ENCODE measurements around the gene MB21D2. TPM values are rescaled to one million over a fixed set of nuclear protein-coding genes. Genes with fewer than 3 reads are reported as not detected.
A peak's percentile ranks its signal among the peaks of the same experiment; 100 is the strongest.

The MB21D2 gene
- total RNA-seq, 1 experiment from 2014 or later = 17.8 TPM

GRCh38 chr3:192835818-192836815 lies 81.5 kb downstream of the MB21D2 start:
- peak; percentile 74 for DNase-seq (ENCODE audit: low read depth)

GRCh38 chr3:192834428-192834827 lies 83.2 kb downstream of the MB21D2 start:
- DNase-seq (ENCODE audit: low read depth) = no peak

DNA sequence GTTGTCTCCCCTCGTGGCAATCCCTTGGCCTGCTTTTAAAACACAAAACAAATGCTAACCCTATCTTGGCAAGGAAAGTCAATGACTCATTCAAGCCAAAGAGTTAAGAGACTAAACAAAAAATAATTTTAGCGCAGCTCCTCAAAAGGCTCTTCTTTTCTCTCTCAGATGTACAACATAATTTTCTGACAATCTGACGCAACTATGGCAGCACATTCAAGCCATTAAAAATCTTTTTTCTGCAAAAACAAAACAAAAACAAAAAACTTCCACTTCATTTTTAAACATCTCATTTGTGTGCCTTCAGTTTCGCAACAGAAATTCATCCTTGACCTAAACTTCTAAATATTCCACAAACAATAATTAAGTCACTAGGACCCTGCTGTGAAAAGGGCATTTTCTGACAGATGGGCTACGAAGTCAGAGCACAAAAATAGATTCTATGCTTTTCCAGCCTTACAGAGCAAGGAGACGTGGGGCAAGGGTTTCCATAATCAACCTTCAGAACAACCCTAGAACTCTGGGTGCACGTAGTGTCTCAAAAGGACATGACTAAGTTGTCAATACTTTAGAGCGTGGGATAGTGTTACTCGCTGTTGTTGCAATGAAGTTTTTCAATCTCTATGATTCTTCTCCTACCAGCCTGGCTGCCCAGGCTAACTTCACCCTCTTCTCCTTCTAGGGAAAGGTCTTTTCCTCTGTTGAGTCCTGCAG lies 84.3 kb downstream of the MB21D2 start:
- peak; percentile 34 for DNase-seq (ENCODE audit: low read depth)

DNA sequence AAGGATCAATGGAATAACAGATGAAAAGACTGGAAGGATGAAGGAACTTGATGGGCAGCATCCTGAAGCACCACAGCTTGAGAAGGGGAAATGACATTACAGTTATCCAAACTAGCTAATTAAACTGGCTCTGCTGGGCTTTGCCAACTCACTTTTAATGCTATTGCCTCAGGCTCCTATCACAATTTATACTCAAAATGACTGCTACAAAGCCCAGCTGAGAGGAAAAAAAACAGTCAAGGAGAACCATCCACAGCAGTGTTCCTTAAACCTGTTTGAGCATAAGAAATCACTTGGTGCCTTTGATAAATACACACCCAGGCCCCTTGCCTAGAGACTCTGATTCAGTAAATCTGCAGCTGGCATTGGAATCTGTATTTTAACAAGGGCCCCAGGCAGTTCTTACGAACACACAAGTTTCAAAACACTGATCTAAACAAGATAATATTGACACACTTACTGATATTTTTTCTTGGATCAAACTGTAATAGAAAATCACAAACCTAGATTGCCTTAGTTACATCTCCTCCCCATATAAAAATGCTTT lies 85.8 kb downstream of the MB21D2 start:
- no peak for DNase-seq (ENCODE audit: low read depth)

- DNase-seq (ENCODE audit: low read depth) = peak; percentile 68
These were observed 86.5 kb downstream of the MB21D2 start for GRCh38 chr3:192831111-192831644.

DNA sequence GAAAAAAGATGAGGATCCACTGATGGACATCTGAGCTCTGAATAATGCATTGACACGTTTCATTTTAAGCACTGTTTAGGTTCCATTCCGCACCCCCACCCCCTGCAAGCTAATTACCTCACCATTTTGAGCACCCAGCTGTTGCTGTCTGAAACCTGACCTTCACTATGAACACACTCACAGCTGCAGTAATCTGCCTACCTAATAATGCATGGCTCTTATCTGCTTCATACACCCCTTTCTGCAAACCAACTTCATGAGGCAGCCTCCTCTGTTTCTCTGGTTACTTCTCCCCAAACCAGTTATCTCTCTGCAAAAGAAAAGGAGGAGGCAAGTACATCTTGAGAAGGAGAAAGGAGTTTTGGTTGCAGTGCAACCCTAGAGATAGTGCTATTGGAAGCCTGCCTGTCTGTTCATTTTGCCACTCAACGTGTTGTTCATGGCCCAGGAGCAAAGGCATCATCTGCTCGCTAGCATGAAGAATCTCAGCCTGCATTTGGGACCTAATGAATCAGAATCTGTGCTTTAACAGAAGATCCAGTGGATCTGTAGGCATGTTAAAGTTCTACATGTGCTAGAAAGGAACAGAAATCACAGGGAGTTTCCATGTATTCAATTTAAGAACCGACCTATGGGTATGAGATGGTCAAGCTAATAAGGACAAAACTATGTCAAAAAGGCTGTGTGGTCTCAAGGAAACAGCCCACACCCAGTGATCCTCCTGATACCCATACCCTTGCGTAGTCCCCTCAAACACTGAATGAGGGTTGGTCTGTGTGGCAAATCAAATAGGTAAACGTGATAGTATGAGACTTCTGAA lies 87.2 kb downstream of the MB21D2 start:
- DNase-seq (ENCODE audit: low read depth) = no peak

DNA sequence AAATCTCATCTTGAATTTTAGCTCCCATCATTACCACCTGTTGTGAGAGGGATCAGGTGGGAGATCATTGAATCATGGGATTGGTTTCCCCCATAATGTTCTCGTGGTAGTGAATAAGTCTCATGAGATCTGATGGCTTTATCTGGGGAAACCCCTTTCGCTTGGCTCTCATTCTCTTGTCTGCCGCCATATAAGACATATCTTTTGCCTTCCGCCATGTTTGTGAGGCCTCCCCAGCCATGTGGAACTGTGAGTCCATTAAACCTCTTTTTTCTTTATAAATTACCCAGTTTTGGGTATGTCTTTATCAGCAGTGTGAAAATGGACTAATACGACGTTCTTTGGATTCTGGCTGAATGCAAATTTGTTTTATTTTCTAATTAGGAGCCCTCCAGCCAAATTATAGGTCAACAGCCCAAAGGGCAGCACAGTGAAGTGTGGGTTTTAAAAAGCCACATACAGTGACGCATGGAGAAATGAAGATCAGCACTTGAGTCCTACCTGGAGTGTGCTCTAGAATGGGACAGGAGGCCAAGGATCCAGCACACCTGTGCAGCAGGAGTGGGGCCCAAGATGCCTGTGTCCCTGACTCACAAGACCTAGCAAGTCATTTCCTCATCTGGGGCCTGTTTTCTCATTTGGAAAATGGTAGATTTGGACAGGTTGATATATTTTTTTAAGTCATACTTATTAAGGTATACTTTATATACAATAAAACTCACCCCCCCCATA lies 89.6 kb downstream of the MB21D2 start:
- no peak for DNase-seq (ENCODE audit: low read depth)

DNA sequence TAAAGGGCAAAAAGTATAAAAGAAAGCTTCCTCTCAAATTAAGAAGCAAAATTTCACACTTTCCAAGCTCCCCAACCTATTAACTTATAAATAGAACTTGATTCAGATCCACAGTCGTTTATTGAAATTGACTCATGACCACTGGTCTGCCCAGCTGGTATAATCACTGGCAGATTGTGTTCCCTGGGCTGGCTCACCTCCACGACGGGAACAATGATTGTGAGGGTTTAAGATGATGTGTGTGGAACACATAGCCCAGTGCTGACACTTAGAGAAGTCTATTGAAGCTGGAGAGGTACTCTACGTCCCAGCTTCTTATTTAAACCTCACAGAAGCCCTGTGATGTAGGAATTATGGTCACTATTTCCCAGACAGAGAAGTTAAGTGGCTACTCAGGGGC lies 90.4 kb downstream of the MB21D2 start:
- DNase-seq (ENCODE audit: low read depth) = peak; percentile 42

- no peak for DNase-seq (ENCODE audit: low read depth)
These were observed 91.2 kb downstream of the MB21D2 start for GRCh38 chr3:192826214-192827006.

- no peak for DNase-seq (ENCODE audit: low read depth)
These were observed 91.9 kb downstream of the MB21D2 start for GRCh38 chr3:192825657-192826200.

GRCh38 chr3:192825216-192825615 lies 92.4 kb downstream of the MB21D2 start:
- no peak for DNase-seq (ENCODE audit: low read depth)

- DNase-seq (ENCODE audit: low read depth) = no peak
These were observed 93.3 kb downstream of the MB21D2 start for GRCh38 chr3:192824313-192824712.

DNA sequence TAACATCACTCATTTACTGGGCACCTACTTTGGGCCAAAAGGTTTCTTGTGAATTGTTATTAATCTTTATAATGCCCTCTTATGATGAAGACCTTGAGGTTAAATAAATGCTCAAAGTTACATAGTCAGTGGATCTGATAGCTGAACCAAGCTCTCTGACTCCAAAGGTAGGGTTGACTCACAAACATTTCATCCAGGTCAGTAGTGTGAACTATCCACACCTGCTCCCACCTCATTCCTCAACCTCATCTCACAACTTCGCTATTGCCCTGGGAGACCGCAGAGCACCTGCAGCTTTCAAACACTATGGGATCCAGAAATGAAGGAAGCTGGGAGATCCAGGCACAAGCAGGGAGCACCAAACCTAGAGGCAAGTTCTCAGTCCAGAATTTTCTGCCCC lies 96.5 kb downstream of the MB21D2 start:
- no peak for DNase-seq (ENCODE audit: low read depth)

DNA sequence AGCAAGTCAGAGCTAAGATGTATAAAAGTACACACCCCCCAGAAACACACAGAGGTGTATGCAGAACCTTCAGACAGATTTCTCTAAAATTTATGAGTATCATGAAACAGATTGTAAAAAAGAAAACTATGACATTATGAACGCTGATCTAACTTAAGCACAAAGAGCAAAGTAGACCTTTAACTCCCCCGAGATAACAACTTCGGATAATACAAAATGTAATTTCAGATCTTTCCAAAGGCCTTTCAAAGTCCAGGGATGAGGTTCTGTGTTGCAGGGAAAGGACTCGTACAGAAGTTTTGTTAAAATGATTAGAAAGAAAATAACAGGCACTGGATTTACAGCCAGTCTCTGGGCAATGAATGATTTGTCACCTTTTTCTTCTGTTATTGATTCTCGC lies 97.5 kb downstream of the MB21D2 start:
- DNase-seq (ENCODE audit: low read depth) = no peak

- peak; percentile 89 for DNase-seq (ENCODE audit: low read depth)
These were observed 98.6 kb downstream of the MB21D2 start for GRCh38 chr3:192819001-192819569.

DNA sequence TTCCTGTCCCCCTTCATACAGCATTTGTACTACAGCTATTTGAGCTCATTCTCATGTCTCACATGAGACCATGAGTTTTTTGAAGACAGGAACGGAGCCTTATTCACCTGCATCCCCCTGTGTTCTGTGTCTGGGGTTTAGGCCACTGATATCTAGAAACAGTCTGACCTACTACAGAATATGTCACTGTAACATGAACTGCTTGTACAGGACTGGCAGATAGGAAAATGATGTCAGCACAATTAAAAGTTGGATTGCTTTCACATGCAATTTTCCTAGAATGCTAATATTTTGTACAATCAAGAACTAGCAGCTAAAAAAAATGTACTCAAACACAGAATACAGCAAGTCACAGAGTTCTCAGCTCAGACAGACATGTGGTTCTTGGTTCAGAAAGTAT lies 99.5 kb downstream of the MB21D2 start:
- DNase-seq (ENCODE audit: low read depth) = no peak

GRCh38 chr3:192817506-192817905 lies 100.2 kb downstream of the MB21D2 start:
- no peak for DNase-seq (ENCODE audit: low read depth)

GRCh38 chr3:192817053-192817452 lies 100.6 kb downstream of the MB21D2 start:
- no peak for DNase-seq (ENCODE audit: low read depth)

- peak; percentile 72 for DNase-seq (ENCODE audit: low read depth)
These were observed 101.3 kb downstream of the MB21D2 start for GRCh38 chr3:192816351-192816750.

Data from HT1080 (cell line).